BJ (cell line): ENCODE measurements around the gene RASD1. TPM values are rescaled to one million over a fixed set of nuclear protein-coding genes. Genes with fewer than 3 reads are reported as not detected.

ENCODE experiments used
- CTCF ChIA-PET: fragments of 350-600 bp; formaldehyde crosslinking; extraction: SDS; loops from one replicate; lab custom pipeline; 2021; ENCODE audit warnings: antibody characterized with exemption, inconsistent platforms; lab: Yijun Ruan, JAX
- POLR2A ChIA-PET: fragments of 300-600 bp; sonication (Branson Sonifier 250); formaldehyde crosslinking; extraction: SDS; loops from one replicate; lab custom pipeline; 2021; ENCODE audit warnings: antibody characterized with exemption; lab: Charles Lee
- DNase-seq: peaks from one replicate; pipeline ENCODE4 v3.0.0-alpha.2; 2011; ENCODE audit warnings: low read depth
- H3K27me3 ChIP-seq: 2 replicates; pipeline ENCODE4 v1.6.0; 2011; ENCODE audit warnings: low read length; ENCODE audit not compliant: control insufficient read depth, insufficient read depth
- H3K36me3 ChIP-seq: 2 replicates; pipeline ENCODE4 v1.5.1; 2011; ENCODE audit warnings: low read length; ENCODE audit not compliant: control insufficient read depth, insufficient read depth
- H3K4me3 ChIP-seq: 2 replicates; pipeline ENCODE4 v1.5.1; 2011; ENCODE audit warnings: low read depth, mild to moderate bottlenecking, control low read depth, low read length
- polyA plus RNA-seq: library from polyadenylated mRNA; depleted of rRNA; stranded (reverse); fragments of >200 nt; gene quantifications from 2 replicates; pipeline ENCODE4 v1.2.3, GENCODE V29; 2011
- TF ChIP-seq, protein P1 (sequence below): IDR thresholded peaks from 2 replicates; pipeline ENCODE4 v1.5.1; 2011; ENCODE audit warnings: low read depth, mild to moderate bottlenecking, control low read depth, inconsistent platforms, low read length, moderate library complexity; ENCODE audit not compliant: insufficient read depth

The RASD1 gene
- polyA plus RNA-seq, 1 experiment: 0.90 TPM

DNA sequence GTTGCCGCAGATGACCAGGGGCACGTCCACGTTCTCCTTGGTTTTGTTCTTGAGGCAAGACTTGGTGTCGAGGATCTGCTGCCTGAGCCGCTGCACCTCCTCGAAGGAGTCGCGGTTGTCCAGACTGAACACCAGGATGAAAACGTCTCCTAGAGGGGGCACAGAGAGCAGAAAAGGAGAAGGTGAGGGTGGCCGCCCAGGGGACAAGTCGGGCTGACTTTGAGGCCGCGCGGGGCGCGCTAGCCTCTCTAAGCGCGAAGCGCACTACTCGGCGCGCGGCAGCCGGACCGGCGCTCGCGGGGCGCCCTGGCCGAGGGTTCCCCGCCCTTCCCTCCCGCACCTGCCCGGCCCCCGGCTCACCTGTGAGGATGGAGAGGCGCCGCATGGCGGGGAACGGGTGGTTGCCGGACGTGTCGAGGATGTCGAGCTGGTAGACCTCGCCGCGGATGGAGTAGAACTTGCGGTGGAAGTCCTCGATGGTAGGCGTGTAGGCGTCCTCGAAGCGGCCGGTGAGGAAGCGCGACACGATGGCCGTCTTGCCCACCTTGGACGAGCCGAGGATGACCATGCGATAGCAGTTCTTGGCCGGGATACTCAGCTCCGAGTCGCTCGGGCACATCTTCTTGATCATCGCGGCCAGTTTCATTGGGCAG, 533 bp downstream of the RASD1 start:
- CTCF ChIA-PET: interaction anchor here (1.1 to 5.6 kb wide), 30 partner anchors 15 to 146 kb away, joined by 3 to 149 read pairs (median 6); no protein-coding TSS in a partner anchor
- peaks cover 7% of the 10 kb centered on the region for H3K36me3 ChIP-seq
- H3K27me3 ChIP-seq: no peaks in the 10 kb centered on the region
- TF ChIP-seq, protein P1, sequence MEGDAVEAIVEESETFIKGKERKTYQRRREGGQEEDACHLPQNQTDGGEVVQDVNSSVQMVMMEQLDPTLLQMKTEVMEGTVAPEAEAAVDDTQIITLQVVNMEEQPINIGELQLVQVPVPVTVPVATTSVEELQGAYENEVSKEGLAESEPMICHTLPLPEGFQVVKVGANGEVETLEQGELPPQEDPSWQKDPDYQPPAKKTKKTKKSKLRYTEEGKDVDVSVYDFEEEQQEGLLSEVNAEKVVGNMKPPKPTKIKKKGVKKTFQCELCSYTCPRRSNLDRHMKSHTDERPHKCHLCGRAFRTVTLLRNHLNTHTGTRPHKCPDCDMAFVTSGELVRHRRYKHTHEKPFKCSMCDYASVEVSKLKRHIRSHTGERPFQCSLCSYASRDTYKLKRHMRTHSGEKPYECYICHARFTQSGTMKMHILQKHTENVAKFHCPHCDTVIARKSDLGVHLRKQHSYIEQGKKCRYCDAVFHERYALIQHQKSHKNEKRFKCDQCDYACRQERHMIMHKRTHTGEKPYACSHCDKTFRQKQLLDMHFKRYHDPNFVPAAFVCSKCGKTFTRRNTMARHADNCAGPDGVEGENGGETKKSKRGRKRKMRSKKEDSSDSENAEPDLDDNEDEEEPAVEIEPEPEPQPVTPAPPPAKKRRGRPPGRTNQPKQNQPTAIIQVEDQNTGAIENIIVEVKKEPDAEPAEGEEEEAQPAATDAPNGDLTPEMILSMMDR: no peak
- DNase-seq: no peak
- peak overlapping the region; percentile 64 for H3K4me3 ChIP-seq
- POLR2A ChIA-PET: interaction anchor here (0.6 to 0.7 kb wide), 2 partner anchors 8 to 94 kb away, joined by 3 to 10 read pairs; no protein-coding TSS in a partner anchor

DNA sequence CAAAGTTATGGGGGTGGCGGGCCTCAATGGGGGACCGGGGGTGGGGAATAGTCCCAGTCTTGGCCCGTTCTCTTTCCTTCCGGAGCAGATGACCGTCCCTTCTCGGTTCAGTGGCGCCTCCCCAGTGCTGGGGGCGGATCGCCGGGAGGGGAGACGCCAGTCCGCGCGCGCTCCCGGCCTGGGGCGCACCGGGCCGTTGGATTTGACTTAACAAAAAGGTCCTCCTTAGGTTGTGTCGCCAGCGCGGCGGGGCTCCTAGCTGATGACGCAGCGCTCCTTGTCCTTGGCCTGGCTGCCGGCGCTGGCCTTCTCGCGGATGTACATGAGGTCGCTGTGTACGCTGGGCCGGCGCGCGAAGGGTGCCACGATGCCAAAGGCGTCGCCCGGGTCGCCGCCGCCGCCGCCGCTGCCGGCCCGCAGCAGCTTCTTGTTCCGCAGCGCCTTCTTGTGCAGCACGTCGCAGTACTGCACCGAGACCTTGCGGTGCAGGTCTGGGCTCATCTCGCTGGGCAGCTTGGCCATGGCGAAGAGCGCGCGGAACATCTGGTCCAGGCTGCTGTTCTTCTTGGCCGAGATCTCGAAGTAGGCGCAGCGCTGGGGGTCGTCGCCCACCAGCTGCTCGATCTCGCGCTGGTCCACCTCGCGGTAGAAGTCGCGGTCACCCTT, 1.2 kb downstream of the RASD1 start:
- POLR2A ChIA-PET: no interaction called here
- TF ChIP-seq, protein P1: no peak
- CTCF ChIA-PET: interaction anchor here (2.7 to 5.6 kb wide), 6 partner anchors 16 to 146 kb away, joined by 6 to 149 read pairs (median 49); no protein-coding TSS in a partner anchor

DNA sequence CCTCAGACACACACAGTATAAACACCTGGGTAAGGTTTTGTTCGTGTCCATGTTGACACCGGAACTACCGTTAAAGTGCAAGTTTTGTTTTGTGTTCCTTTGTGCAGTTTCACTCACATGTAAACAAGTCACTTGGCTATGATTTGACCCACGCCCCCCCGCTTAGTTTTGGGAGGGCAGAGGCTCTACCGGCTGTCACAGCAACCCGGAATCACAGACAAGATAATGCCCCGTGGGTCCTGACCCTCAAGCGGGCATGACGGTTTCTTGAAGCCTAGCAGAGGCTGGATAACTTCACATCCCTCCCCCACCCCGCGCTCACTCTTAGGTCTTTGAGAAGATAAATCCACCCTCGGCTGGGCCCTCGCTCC, 1.7 kb downstream of the RASD1 start:
- POLR2A ChIA-PET: no interaction called here
- H3K27me3 ChIP-seq: no peaks in the 10 kb centered on the region
- DNase-seq: no peak
- peak overlapping the region; percentile 64 for H3K4me3 ChIP-seq
- CTCF ChIA-PET: interaction anchor here (3.4 to 5.6 kb wide), 2 partner anchors 75 to 138 kb away, joined by 71 to 149 read pairs; no protein-coding TSS in a partner anchor
- H3K36me3 ChIP-seq: peaks cover 7% of the 10 kb centered on the region
- TF ChIP-seq, protein P1: no peak

More for the DNA sequence above, 1.2 kb downstream of the RASD1 start:
- Histone ChIP-seq H3K27me3 (no peaks in the 10 kb centered on the region), H3K36me3 (peaks cover 7% of the 10 kb centered on the region), H3K4me3 (peak overlapping the region; percentile 64)
- no peak for DNase-seq

GRCh38 chr17:17493986-17494466, 2.2 kb downstream of the RASD1 start:
- TF ChIP-seq, protein P1: no peak
- ChIA-PET POLR2A (no interaction called here), CTCF (interaction anchor here (0.6 to 5.6 kb wide), 2 partner anchors 76 to 149 kb away, joined by 3 to 149 read pairs; no protein-coding TSS in a partner anchor)
- Histone ChIP-seq H3K36me3 (peaks cover 7% of the 10 kb centered on the region), H3K27me3 (no peaks in the 10 kb centered on the region), H3K4me3 (no peak overlapping the region)
- DNase-seq: no peak
